PC-9 (cell line): ENCODE data around the gene CENPC.
"Not testable (repeated sequence)": the region's sequence is repeated elsewhere in the genome, so short reads cannot be mapped to it uniquely, and the experiment has no call there.

Experiments used
- EZH2 ChIP-seq: fragments of 200-600 bp; sonication (generic); IDR thresholded peaks from 2 replicates; pipeline ENCODE4 v1.8.0; 2017; ENCODE audit warnings: antibody characterized with exemption, low read depth
- TF ChIP-seq, protein P1 (sequence below): fragments of 200-600 bp; sonication (generic); conservative IDR thresholded peaks from 2 replicates; pipeline ENCODE4 v1.6.1; 2017; ENCODE audit warnings: mixed run types, antibody characterized with exemption, mild to moderate bottlenecking, moderate library complexity

DNA sequence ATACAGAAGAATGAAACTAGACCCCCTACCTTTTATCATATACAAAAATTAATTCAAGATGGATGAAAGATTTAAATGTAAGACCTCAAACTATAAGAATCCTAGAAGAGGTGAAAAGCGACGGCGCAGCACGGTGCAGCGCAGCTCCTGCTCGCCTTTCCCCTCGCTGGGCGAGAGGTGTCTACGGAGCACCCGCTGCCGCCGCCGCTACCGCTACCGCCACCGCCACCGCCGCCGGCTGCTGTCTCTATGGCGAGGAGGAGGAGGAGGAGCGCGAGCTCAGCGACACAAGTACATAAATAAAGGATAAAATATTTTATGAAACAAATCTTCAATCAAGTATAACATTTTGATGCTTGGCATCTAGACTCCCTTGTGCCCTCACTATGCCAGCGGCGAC, 99.4 kb downstream of the CENPC start:
- TF ChIP-seq, protein P1, sequence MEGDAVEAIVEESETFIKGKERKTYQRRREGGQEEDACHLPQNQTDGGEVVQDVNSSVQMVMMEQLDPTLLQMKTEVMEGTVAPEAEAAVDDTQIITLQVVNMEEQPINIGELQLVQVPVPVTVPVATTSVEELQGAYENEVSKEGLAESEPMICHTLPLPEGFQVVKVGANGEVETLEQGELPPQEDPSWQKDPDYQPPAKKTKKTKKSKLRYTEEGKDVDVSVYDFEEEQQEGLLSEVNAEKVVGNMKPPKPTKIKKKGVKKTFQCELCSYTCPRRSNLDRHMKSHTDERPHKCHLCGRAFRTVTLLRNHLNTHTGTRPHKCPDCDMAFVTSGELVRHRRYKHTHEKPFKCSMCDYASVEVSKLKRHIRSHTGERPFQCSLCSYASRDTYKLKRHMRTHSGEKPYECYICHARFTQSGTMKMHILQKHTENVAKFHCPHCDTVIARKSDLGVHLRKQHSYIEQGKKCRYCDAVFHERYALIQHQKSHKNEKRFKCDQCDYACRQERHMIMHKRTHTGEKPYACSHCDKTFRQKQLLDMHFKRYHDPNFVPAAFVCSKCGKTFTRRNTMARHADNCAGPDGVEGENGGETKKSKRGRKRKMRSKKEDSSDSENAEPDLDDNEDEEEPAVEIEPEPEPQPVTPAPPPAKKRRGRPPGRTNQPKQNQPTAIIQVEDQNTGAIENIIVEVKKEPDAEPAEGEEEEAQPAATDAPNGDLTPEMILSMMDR, result not testable (repeated sequence)
- TF ChIP-seq EZH2, result not testable (repeated sequence)
